ENCODE results near the gene SFRP4.

SFRP4 gene

GRCh38 chr7:37924491-37925041 lies 7.9 kb upstream of the SFRP4 start:
- DNase-seq, result no peak

GRCh38 chr7:37923996-37924395 lies 7.4 kb upstream of the SFRP4 start:
- DNase-seq, result no peak

GRCh38 chr7:37921876-37922275 lies 5.3 kb upstream of the SFRP4 start:
- no peak for DNase-seq

- DNase-seq, result peak; percentile 61
Measured at GRCh38 chr7:37920849-37921805, 4.5 kb upstream of the SFRP4 start.

GRCh38 chr7:37920305-37920848 lies 3.8 kb upstream of the SFRP4 start, which contains the start of gene EPDR1:
Gene EPDR1 (plus strand): TSS chr7:37920640. CDS start chr7:37920940, 300 bp downstream.
- DNase-seq, result peak; percentile 57

GRCh38 chr7:37918526-37918925 lies 1.9 kb upstream of the SFRP4 start:
- no peak for DNase-seq

GRCh38 chr7:37916017-37916672 lies 472 bp downstream of the SFRP4 start:
- no peak for DNase-seq

GRCh38 chr7:37915438-37915837 lies 1.2 kb downstream of the SFRP4 start:
- DNase-seq, result no peak

- DNase-seq, result no peak
Measured at GRCh38 chr7:37912756-37913155, 3.9 kb downstream of the SFRP4 start.

- DNase-seq, result no peak
Measured at GRCh38 chr7:37908221-37908788, 8.3 kb downstream of the SFRP4 start.

GRCh38 chr7:37901890-37902524 lies 14.6 kb downstream of the SFRP4 start:
- DNase-seq, result no peak

GRCh38 chr7:37901236-37901827 lies 15.3 kb downstream of the SFRP4 start:
- DNase-seq, result no peak

- DNase-seq, result no peak
Measured at GRCh38 chr7:37899712-37900247, 16.8 kb downstream of the SFRP4 start.

GRCh38 chr7:37894671-37895070 lies 21.9 kb downstream of the SFRP4 start:
- no peak for DNase-seq

GRCh38 chr7:37893359-37893758 lies 23.3 kb downstream of the SFRP4 start:
- DNase-seq, result no peak

- no peak for DNase-seq
Measured at GRCh38 chr7:37882086-37882485, 34.5 kb downstream of the SFRP4 start.

All from GDM1 (cell line).